GM23248 (cell line): Measurements from ENCODE around the gene SYMPK. TPM values are rescaled to one million over a fixed set of nuclear protein-coding genes. Genes with fewer than 3 reads are reported as not detected.

Source experiments
- DNase-seq: peaks from one replicate; pipeline ENCODE4 v3.0.0-alpha.2; 2015
- H2AFZ ChIP-seq: fragments of 200-600 bp; sonication (generic); 2 replicates; pipeline ENCODE4 v1.6.1; 2016; ENCODE audit warnings: antibody characterized with exemption
- H3F3A ChIP-seq: fragments of 200-600 bp; sonication (generic); 2 replicates; pipeline ENCODE4 v1.6.1; 2016; ENCODE audit warnings: mild to moderate bottlenecking, antibody characterized with exemption, mixed run types; ENCODE audit not compliant: insufficient read depth
- H3K27ac ChIP-seq: fragments of 200-600 bp; sonication (generic); 2 replicates; pipeline ENCODE4 v1.5.1; 2016; ENCODE audit warnings: mild to moderate bottlenecking
- H3K27me3 ChIP-seq: fragments of 200-600 bp; sonication (generic); replicated peaks from 2 replicates; pipeline ENCODE4 v1.6.1; 2016; ENCODE audit warnings: mild to moderate bottlenecking; ENCODE audit not compliant: insufficient read depth
- H3K36me3 ChIP-seq: fragments of 200-600 bp; sonication (generic); 2 replicates; pipeline ENCODE4 v1.6.1; 2016; ENCODE audit warnings: low read depth, mild to moderate bottlenecking
- H3K4me1 ChIP-seq: fragments of 200-600 bp; sonication (generic); 2 replicates; pipeline ENCODE4 v1.6.1; 2016; ENCODE audit warnings: mild to moderate bottlenecking; ENCODE audit not compliant: insufficient read depth
- H3K4me2 ChIP-seq: fragments of 200-600 bp; sonication (generic); one replicate; pipeline ENCODE4 v1.6.1; 2016; ENCODE audit warnings: mild to moderate bottlenecking; ENCODE audit not compliant: unreplicated experiment
- H3K4me3 ChIP-seq: fragments of 200-600 bp; sonication (generic); 2 replicates; pipeline ENCODE4 v1.5.1; 2016; ENCODE audit warnings: mild to moderate bottlenecking
- H3K79me2 ChIP-seq: fragments of 200-600 bp; sonication (generic); 2 replicates; pipeline ENCODE4 v1.6.1; 2016; ENCODE audit warnings: mild to moderate bottlenecking; ENCODE audit not compliant: insufficient read depth
- H3K9ac ChIP-seq: fragments of 200-600 bp; sonication (generic); 2 replicates; pipeline ENCODE4 v1.6.1; 2016; ENCODE audit warnings: mild to moderate bottlenecking
- H3K9me2 ChIP-seq: fragments of 200-600 bp; sonication (generic); 2 replicates; pipeline ENCODE4 v1.6.1; 2016; ENCODE audit warnings: mixed run types, mild to moderate bottlenecking, moderate library complexity; ENCODE audit not compliant: insufficient read depth
- H3K9me3 ChIP-seq: fragments of 200-600 bp; sonication (generic); one replicate; pipeline ENCODE4 v1.6.1; 2017; ENCODE audit warnings: low read depth
- H4K20me1 ChIP-seq: fragments of 200-600 bp; sonication (generic); 2 replicates; pipeline ENCODE4 v1.6.0; 2016; ENCODE audit not compliant: insufficient read depth
- EZH2 ChIP-seq: fragments of 200-600 bp; sonication (generic); IDR thresholded peaks from 2 replicates; pipeline ENCODE4 v1.6.1; 2018; ENCODE audit warnings: antibody characterized with exemption, mild to moderate bottlenecking; ENCODE audit not compliant: insufficient read depth, poor library complexity, severe bottlenecking
- EZH2phosphoT487 ChIP-seq: fragments of 200-600 bp; sonication (generic); IDR thresholded peaks from 2 replicates; pipeline ENCODE4 v1.6.1; 2018; ENCODE audit warnings: antibody characterized with exemption, moderate library complexity, mild to moderate bottlenecking, low read depth; ENCODE audit not compliant: insufficient read depth
- WGBS, 2 experiments: methylation state at CpG; one replicate each; pipeline ENCODE4 v1.1.6; 2015 to 2017; ENCODE audit warnings: low lambda C conversion rate in 2 of 2, low coverage in 1 of 2; ENCODE audit errors: missing lambda C conversion rate in 2 of 2; 5-methylcytosine and 5-hydroxymethylcytosine counted together
- in situ Hi-C: fragments of 300-500 bp; cut with MboI; formaldehyde crosslinking; loops from 2 replicates; pipeline ENCODE4 v1.15.0; 2020
- polyA plus RNA-seq: library from polyadenylated mRNA; unstranded; fragments of >200 nt; fragmentation: Nextera tagmentation; extraction: Ambion mirVana; gene quantifications from 2 replicates; pipeline ENCODE4 v1.2.1, GENCODE V29; 2016
- total RNA-seq: library from RNA; depleted of rRNA; stranded (reverse); fragments of >200 nt; shearing (Covaris generic); gene quantifications from 2 replicates; pipeline ENCODE4 v1.2.3, GENCODE V29; 2014

Gene SYMPK
- total and polyA plus RNA-seq, 2 experiments from 2014 or later, result 17.8 to 28.1 TPM

DNA sequence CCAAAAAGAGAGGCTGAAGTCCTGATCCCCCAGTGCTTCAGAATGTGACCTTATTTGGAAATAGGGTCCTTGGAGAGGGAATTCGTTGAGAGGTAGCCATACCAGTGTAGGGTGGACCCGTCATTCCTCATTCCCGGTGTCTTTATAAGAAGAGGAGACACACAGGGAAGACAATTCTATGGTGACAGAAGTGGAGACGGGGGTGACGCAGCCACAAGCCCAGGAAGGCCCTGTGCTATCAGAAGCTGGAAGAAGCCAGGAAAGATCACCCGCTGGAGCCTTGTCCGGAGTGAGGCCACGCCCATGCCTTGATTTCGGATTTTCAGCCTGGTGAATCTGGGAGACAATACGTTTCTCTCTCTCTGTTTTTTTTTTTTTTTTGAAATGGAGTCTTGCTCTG is 42.1 kb upstream of the SYMPK start:
- in situ Hi-C loops, result no loop called here
- WGBS, 2 experiments, result 68 to 70% methylated on average over 10 of the region's 10 CpGs

GRCh38 chr19:45902651-45903625 is 40.0 kb upstream of the SYMPK start:
- in situ Hi-C loops, result no loop called here
- peak overlapping the region; percentile 81 for H3K9ac ChIP-seq
- H3K9me2 ChIP-seq, result no peaks in the 10 kb centered on the region
- peak overlapping the region; percentile 28; the same call in 1 of the 2 replicates for H3K27ac ChIP-seq
- TF ChIP-seq EZH2phosphoT487 (no peak), EZH2 (no peak)
- peak; percentile 98 for DNase-seq
- 3% methylated on average over 61 to 63 of the region's 73 CpGs for WGBS, 2 experiments
- H3K9me3 ChIP-seq, result no peaks in the 10 kb centered on the region
- H3F3A ChIP-seq, result peaks cover 9% of the 10 kb centered on the region; the same call in 1 of the 2 replicates
- no peaks in the 10 kb centered on the region for H3K27me3 ChIP-seq
- H3K4me3 ChIP-seq, result peak overlapping the region; percentile 81
- H3K4me1 ChIP-seq, result peaks cover 9% of the 10 kb centered on the region; the same call in 1 of the 2 replicates
- no peaks in the 10 kb centered on the region for H3K36me3 ChIP-seq
- peak overlapping the region; percentile 66 for H3K4me2 ChIP-seq
- peaks cover 22% of the 10 kb centered on the region for H3K79me2 ChIP-seq
- H4K20me1 ChIP-seq, result no peaks in the 10 kb centered on the region
- H2AFZ ChIP-seq, result peak overlapping the region; percentile 89

More for the DNA sequence above, 42.1 kb upstream of the SYMPK start:
- H3K4me3 ChIP-seq, result no peak overlapping the region
- TF ChIP-seq EZH2phosphoT487, result no peak
- TF ChIP-seq EZH2, result no peak
- H3K27ac ChIP-seq, result no peak overlapping the region
- H3K9me3 ChIP-seq, result no peaks in the 10 kb centered on the region
- no peak overlapping the region for H3K4me2 ChIP-seq
- no peaks in the 10 kb centered on the region for H3K27me3 ChIP-seq
- H3K4me1 ChIP-seq, result peaks cover 9% of the 10 kb centered on the region; the same call in 1 of the 2 replicates
- H2AFZ ChIP-seq, result no peak overlapping the region
- H3F3A ChIP-seq, result peaks cover 9% of the 10 kb centered on the region; the same call in 1 of the 2 replicates
- H3K9ac ChIP-seq, result no peak overlapping the region
- no peak for DNase-seq
- H4K20me1 ChIP-seq, result no peaks in the 10 kb centered on the region
- no peaks in the 10 kb centered on the region for H3K36me3 ChIP-seq
- no peaks in the 10 kb centered on the region for H3K9me2 ChIP-seq
- H3K79me2 ChIP-seq, result peaks cover 21% of the 10 kb centered on the region

- H3K4me3 ChIP-seq, result peak within 1 kb of the TSS; percentile 81
- H3K27ac ChIP-seq, result peak within 1 kb of the TSS; percentile 28; the same call in 1 of the 2 replicates
- no peaks in the 10 kb centered on the region for H3K9me2 ChIP-seq
- no peaks in the 10 kb centered on the region; the same call in 1 of the 2 replicates for H3K36me3 ChIP-seq
- H3K79me2 ChIP-seq, result peaks cover 22% of the 10 kb centered on the region
- H2AFZ ChIP-seq, result peak within 1 kb of the TSS; percentile 89
- H3K9ac ChIP-seq, result peak within 1 kb of the TSS; percentile 81
- WGBS, 2 experiments, result 1 to 2% methylated on average over 28 to 40 of the region's 47 CpGs
- peak within 1 kb of the TSS; percentile 87 for H3K4me2 ChIP-seq
- H3K4me1 ChIP-seq, result peaks cover 9% of the 10 kb centered on the region; the same call in 1 of the 2 replicates
- H3K9me3 ChIP-seq, result no peaks in the 10 kb centered on the region
- in situ Hi-C loops, result no loop called here
- TF ChIP-seq EZH2, result no peak
- no peak for TF ChIP-seq EZH2phosphoT487
- no peaks in the 10 kb centered on the region for H4K20me1 ChIP-seq
- DNase-seq, result peak; percentile 40
- H3F3A ChIP-seq, result peaks cover 9% of the 10 kb centered on the region; the same call in 1 of the 2 replicates
- H3K27me3 ChIP-seq, result no peaks in the 10 kb centered on the region
These were observed 39.1 kb upstream of the SYMPK start, which contains the start of gene MYPOP for GRCh38 chr19:45901912-45902650. Gene MYPOP, minus strand, starts transcription at chr19:45902613. Its CDS starts 840 bp downstream, at chr19:45901773.

GRCh38 chr19:45901432-45901911 is 38.5 kb upstream of the SYMPK start:
- H3K36me3 ChIP-seq, result no peaks in the 10 kb centered on the region; the same call in 1 of the 2 replicates
- H3F3A ChIP-seq, result peaks cover 6% of the 10 kb centered on the region; the same call in 1 of the 2 replicates
- peak overlapping the region; percentile 81 for H3K4me3 ChIP-seq
- H3K9me3 ChIP-seq, result no peaks in the 10 kb centered on the region
- peak overlapping the region; percentile 89 for H2AFZ ChIP-seq
- peak overlapping the region; percentile 81 for H3K9ac ChIP-seq
- TF ChIP-seq EZH2phosphoT487 (no peak), EZH2 (no peak)
- H3K79me2 ChIP-seq, result peaks cover 22% of the 10 kb centered on the region
- H3K27ac ChIP-seq, result no peak overlapping the region
- 4 to 7% methylated on average over 39 to 60 of the region's 69 CpGs for WGBS, 2 experiments
- H3K9me2 ChIP-seq, result no peaks in the 10 kb centered on the region
- DNase-seq, result peak; percentile 80
- no peaks in the 10 kb centered on the region for H3K27me3 ChIP-seq
- in situ Hi-C loops, result no loop called here
- H3K4me1 ChIP-seq, result peaks cover 7% of the 10 kb centered on the region; the same call in 1 of the 2 replicates
- peak overlapping the region; percentile 87 for H3K4me2 ChIP-seq
- H4K20me1 ChIP-seq, result no peaks in the 10 kb centered on the region
